ENCODE measurements around the gene LAMB4.

GRCh38 chr7:108090791-108091460 lies 39.2 kb downstream of the LAMB4 start:
- TF ChIP-seq POLR2AphosphoS5 (IDR thresholded peaks at IDR 0.05; ENCODE audit: low read depth) (no peak), CTCF (IDR thresholded peaks at IDR 0.05; ENCODE audit: insufficient read depth, low read length) (no peak)
